ENCODE results near the gene TECTB. TPM values are rescaled to one million over a fixed set of nuclear protein-coding genes. Genes with fewer than 3 reads are reported as not detected.

TECTB gene
- total RNA-seq = not detected in 2 replicates
- not detected in 2 replicates for polyA plus RNA-seq
- not detected in 2 replicates for polyA plus RNA-seq (2012)
- not detected in 2 replicates for polyA minus RNA-seq (ENCODE audit: low replicate concordance)

DNA sequence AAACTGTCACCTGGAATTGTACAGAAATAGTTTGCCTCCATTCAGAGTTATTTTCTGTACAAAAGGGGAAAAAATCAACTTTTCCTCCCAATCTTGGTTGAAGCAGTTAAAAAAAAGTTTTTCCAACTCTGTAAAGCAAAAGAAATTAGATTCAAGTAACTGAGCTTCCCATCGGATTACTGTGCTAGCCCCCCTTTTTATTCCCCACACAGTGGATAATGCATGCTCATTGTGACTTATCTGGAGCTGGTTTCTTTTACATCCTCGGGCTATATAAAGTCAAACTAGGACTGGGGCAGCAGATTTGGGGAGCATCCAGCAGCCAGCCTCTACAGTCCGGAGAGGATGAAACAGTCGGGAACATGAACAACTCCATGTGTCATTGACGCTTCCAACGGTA, at the start of gene TECTB:
TSS of gene TECTB (plus strand) at position 301 of the 400 bp plus-strand sequence. CDS start 335 bp downstream, outside the sequence.
- Histone ChIP-seq H3K4me1 (ENCODE audit: control insufficient read depth, extremely low read depth, insufficient read depth, low read length) (peaks cover 4% of the 10 kb centered on the region), H3K79me2 (ENCODE audit: control insufficient read depth, insufficient read depth, low read length) (no peaks in the 10 kb centered on the region), H3K9ac (ENCODE audit: insufficient read depth, low read length) (no peak within 1 kb of the TSS), H3K27ac (ENCODE audit: insufficient read depth, low read length) (no peak within 1 kb of the TSS), H2AFZ (ENCODE audit: low read length) (no peak within 1 kb of the TSS), H3K4me3 (replicated peaks in 1 of 4; ENCODE audit: control extremely low read depth in 1 of 4, insufficient read depth in 1 of 4, low read depth in 3 of 4, low read length in 4 of 4) (no peak within 1 kb of the TSS), H3K9me3 (ENCODE audit: control insufficient read depth, insufficient read depth, low read depth, low read length) (no peaks in the 10 kb centered on the region), H3K4me2 (ENCODE audit: extremely low read depth, insufficient read depth, low read length) (no peak within 1 kb of the TSS), H3K27me3 (ENCODE audit: control insufficient read depth, insufficient read depth, low read length) (no peaks in the 10 kb centered on the region), H4K20me1 (ENCODE audit: control insufficient read depth, extremely low read depth, insufficient read depth, low read length) (no peaks in the 10 kb centered on the region), H3K36me3 (ENCODE audit: control insufficient read depth, insufficient read depth, low read length) (no peaks in the 10 kb centered on the region)
- no peak for TF ChIP-seq EZH2 (IDR thresholded peaks at IDR 0.05; ENCODE audit: low read length, missing control alignments)
- TF ChIP-seq, protein P1, sequence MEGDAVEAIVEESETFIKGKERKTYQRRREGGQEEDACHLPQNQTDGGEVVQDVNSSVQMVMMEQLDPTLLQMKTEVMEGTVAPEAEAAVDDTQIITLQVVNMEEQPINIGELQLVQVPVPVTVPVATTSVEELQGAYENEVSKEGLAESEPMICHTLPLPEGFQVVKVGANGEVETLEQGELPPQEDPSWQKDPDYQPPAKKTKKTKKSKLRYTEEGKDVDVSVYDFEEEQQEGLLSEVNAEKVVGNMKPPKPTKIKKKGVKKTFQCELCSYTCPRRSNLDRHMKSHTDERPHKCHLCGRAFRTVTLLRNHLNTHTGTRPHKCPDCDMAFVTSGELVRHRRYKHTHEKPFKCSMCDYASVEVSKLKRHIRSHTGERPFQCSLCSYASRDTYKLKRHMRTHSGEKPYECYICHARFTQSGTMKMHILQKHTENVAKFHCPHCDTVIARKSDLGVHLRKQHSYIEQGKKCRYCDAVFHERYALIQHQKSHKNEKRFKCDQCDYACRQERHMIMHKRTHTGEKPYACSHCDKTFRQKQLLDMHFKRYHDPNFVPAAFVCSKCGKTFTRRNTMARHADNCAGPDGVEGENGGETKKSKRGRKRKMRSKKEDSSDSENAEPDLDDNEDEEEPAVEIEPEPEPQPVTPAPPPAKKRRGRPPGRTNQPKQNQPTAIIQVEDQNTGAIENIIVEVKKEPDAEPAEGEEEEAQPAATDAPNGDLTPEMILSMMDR (conservative IDR thresholded peaks at IDR 0.05 in 1 of 2, IDR thresholded peaks at IDR 0.05 in 1 of 2; ENCODE audit: low read depth in 1 of 2, low read length in 2 of 2) = no peak
- DNase-seq (ENCODE audit: low read depth in 2 of 2) = no peak

DNA sequence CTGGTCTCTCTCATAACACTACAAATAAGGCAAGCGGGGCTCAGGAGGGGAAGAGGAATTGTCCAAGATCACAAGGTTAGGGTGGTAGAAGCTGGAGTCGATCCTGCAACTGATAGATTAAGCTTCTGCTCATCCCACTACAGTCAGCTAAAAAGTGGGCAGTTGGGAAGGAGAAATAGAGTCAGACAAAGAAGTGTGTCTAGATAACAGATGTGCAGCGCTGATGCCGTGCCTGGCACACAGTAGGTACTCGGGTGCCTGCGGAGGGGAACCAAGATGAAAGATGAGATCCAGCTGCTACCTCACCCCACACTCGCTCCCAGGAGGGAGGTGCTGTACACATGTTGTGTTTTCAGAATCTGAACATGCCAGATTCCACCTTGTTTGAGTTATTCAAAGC, 48.1 kb upstream of the TECTB start:
- H4K20me1 ChIP-seq (ENCODE audit: control insufficient read depth, extremely low read depth, insufficient read depth, low read length) = no peaks in the 10 kb centered on the region
- no peaks in the 10 kb centered on the region for H3K9me3 ChIP-seq (ENCODE audit: control insufficient read depth, insufficient read depth, low read depth, low read length)
- H2AFZ ChIP-seq (ENCODE audit: low read length) = no peak overlapping the region
- H3K9ac ChIP-seq (ENCODE audit: insufficient read depth, low read length) = no peak overlapping the region
- DNase-seq (ENCODE audit: low read depth in 2 of 2) = no peak
- H3K4me1 ChIP-seq (ENCODE audit: control insufficient read depth, extremely low read depth, insufficient read depth, low read length) = no peaks in the 10 kb centered on the region
- H3K27ac ChIP-seq (ENCODE audit: insufficient read depth, low read length) = no peak overlapping the region
- no peak overlapping the region for H3K4me3 ChIP-seq (replicated peaks in 1 of 4; ENCODE audit: control extremely low read depth in 1 of 4, insufficient read depth in 1 of 4, low read depth in 3 of 4, low read length in 4 of 4)
- H3K79me2 ChIP-seq (ENCODE audit: control insufficient read depth, insufficient read depth, low read length) = no peaks in the 10 kb centered on the region
- H3K36me3 ChIP-seq (ENCODE audit: control insufficient read depth, insufficient read depth, low read length) = no peaks in the 10 kb centered on the region
- TF ChIP-seq EZH2 (IDR thresholded peaks at IDR 0.05; ENCODE audit: low read length, missing control alignments) = no peak
- TF ChIP-seq, protein P1 (conservative IDR thresholded peaks at IDR 0.05 in 1 of 2, IDR thresholded peaks at IDR 0.05 in 1 of 2; ENCODE audit: low read depth in 1 of 2, low read length in 2 of 2) = no peak
- H3K4me2 ChIP-seq (ENCODE audit: extremely low read depth, insufficient read depth, low read length) = no peak overlapping the region
- H3K27me3 ChIP-seq (ENCODE audit: control insufficient read depth, insufficient read depth, low read length) = no peaks in the 10 kb centered on the region

DNA sequence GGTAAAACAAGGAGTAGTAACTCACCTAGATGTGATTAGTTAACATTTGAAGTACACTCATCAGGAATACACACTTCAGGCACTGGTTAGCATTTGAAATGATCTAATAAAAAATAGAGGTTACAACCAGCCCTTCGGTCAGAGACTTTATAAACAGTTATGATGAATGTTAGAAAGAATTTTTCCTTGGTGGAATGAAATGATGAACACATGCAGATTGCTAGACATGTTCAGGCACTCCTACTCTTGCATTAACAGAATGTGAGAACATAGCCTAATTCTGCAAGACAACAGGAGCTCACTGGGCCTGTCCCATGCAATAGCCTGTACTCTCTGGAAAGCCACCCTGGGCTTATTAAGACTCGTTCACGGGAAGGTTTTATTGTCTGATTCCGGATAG, 47.3 kb upstream of the TECTB start:
- Histone ChIP-seq H3K36me3 (ENCODE audit: control insufficient read depth, insufficient read depth, low read length) (no peaks in the 10 kb centered on the region), H2AFZ (ENCODE audit: low read length) (no peak overlapping the region), H3K27ac (ENCODE audit: insufficient read depth, low read length) (no peak overlapping the region), H4K20me1 (ENCODE audit: control insufficient read depth, extremely low read depth, insufficient read depth, low read length) (no peaks in the 10 kb centered on the region), H3K27me3 (ENCODE audit: control insufficient read depth, insufficient read depth, low read length) (no peaks in the 10 kb centered on the region), H3K9ac (ENCODE audit: insufficient read depth, low read length) (no peak overlapping the region), H3K4me3 (replicated peaks in 1 of 4; ENCODE audit: control extremely low read depth in 1 of 4, insufficient read depth in 1 of 4, low read depth in 3 of 4, low read length in 4 of 4) (no peak overlapping the region), H3K79me2 (ENCODE audit: control insufficient read depth, insufficient read depth, low read length) (no peaks in the 10 kb centered on the region), H3K4me2 (ENCODE audit: extremely low read depth, insufficient read depth, low read length) (no peak overlapping the region), H3K9me3 (ENCODE audit: control insufficient read depth, insufficient read depth, low read depth, low read length) (no peaks in the 10 kb centered on the region), H3K4me1 (ENCODE audit: control insufficient read depth, extremely low read depth, insufficient read depth, low read length) (no peaks in the 10 kb centered on the region)
- TF ChIP-seq EZH2 (IDR thresholded peaks at IDR 0.05; ENCODE audit: low read length, missing control alignments) = no peak
- TF ChIP-seq, protein P1 (conservative IDR thresholded peaks at IDR 0.05 in 1 of 2, IDR thresholded peaks at IDR 0.05 in 1 of 2; ENCODE audit: low read depth in 1 of 2, low read length in 2 of 2) = no peak
- no peak for DNase-seq (ENCODE audit: low read depth in 2 of 2)
